Keratinocyte (primary cell): Measurements from ENCODE around the gene SELENBP1. TPM values are rescaled to one million over a fixed set of nuclear protein-coding genes. Genes with fewer than 3 reads are reported as not detected.
"Not testable (repeated sequence)": the region's sequence is repeated elsewhere in the genome, so short reads cannot be mapped to it uniquely, and the experiment has no call there.

Experiments used
- DNase-seq: peaks from one replicate; pipeline ENCODE4 v3.0.0-alpha.2; 2011; ENCODE audit warnings: low read depth, missing footprints, low spot score
- FAIRE-seq: peaks from 2 replicates; lab custom pipeline; 2011; peaks lifted over from hg19 to GRCh38; lab: Jason Lieb, UNC
- H2AFZ ChIP-seq: 2 replicates; pipeline ENCODE4 v1.6.0; 2012; ENCODE audit warnings: low read length, control low read depth, inconsistent platforms; ENCODE audit not compliant: control insufficient read depth
- H3K27ac ChIP-seq: 2 replicates; pipeline ENCODE4 v1.5.1; 2011; ENCODE audit warnings: low read length; ENCODE audit not compliant: control insufficient read depth, insufficient read depth
- H3K27me3 ChIP-seq: 3 replicates; pipeline ENCODE4 v1.6.0; 2011; ENCODE audit warnings: low read length; ENCODE audit not compliant: control insufficient read depth, insufficient read depth; ENCODE audit errors: extremely low read depth
- H3K36me3 ChIP-seq, 2 experiments: 2 replicates in 1 of 2; 3 replicates in 1 of 2; pipeline ENCODE4 v1.5.1; 2011; ENCODE audit warnings: low read length in 2 of 2, mild to moderate bottlenecking in 1 of 2; ENCODE audit not compliant: control insufficient read depth in 2 of 2, insufficient read depth in 2 of 2; ENCODE audit errors: extremely low read depth in 1 of 2
- H3K4me1 ChIP-seq: 3 replicates; pipeline ENCODE4 v1.5.1; 2011; ENCODE audit warnings: low read length; ENCODE audit not compliant: control insufficient read depth, insufficient read depth; ENCODE audit errors: extremely low read depth
- H3K4me2 ChIP-seq: 3 replicates; pipeline ENCODE4 v1.6.0; 2011; ENCODE audit warnings: low read depth, low read length; ENCODE audit not compliant: control insufficient read depth, insufficient read depth; ENCODE audit errors: extremely low read depth
- H3K4me3 ChIP-seq, 3 experiments: fragments of 200-600 bp in 1 of 3; sonication (generic) in 1 of 3; 2 replicates in 2 of 3; 3 replicates in 1 of 3; pipeline ENCODE4 v1.5.1; 2011 to 2016; ENCODE audit warnings: low read length in 3 of 3, mild to moderate bottlenecking in 3 of 3, control low read depth in 2 of 3, inconsistent platforms in 1 of 3, low read depth in 1 of 3, mixed read lengths in 1 of 3, mixed run types in 1 of 3, moderate library complexity in 1 of 3; ENCODE audit not compliant: control insufficient read depth in 2 of 3, insufficient read depth in 2 of 3; ENCODE audit errors: extremely low read depth in 1 of 3
- H3K79me2 ChIP-seq: 2 replicates; pipeline ENCODE4 v1.6.0; 2012; ENCODE audit warnings: low read length; ENCODE audit not compliant: control insufficient read depth, insufficient read depth
- H3K9ac ChIP-seq: 3 replicates; pipeline ENCODE4 v1.6.0; 2011; ENCODE audit warnings: low read length; ENCODE audit not compliant: control insufficient read depth, insufficient read depth; ENCODE audit errors: extremely low read depth
- H3K9me1 ChIP-seq: 3 replicates; pipeline ENCODE4 v1.6.0; 2011; ENCODE audit warnings: low read length; ENCODE audit not compliant: control insufficient read depth, insufficient read depth; ENCODE audit errors: extremely low read depth
- H3K9me3 ChIP-seq: 2 replicates; pipeline ENCODE4 v1.5.1; 2012; ENCODE audit warnings: low read depth, low read length; ENCODE audit not compliant: control insufficient read depth
- H4K20me1 ChIP-seq: 3 replicates; pipeline ENCODE4 v1.6.0; 2011; ENCODE audit warnings: low read length; ENCODE audit not compliant: control insufficient read depth, insufficient read depth; ENCODE audit errors: extremely low read depth
- CTCF ChIP-seq, 3 experiments: IDR thresholded peaks in 1 of 3; conservative IDR thresholded peaks in 1 of 3; optimal IDR thresholded peaks in 1 of 3; 2 replicates in 2 of 3; 3 replicates in 1 of 3; pipeline versions ENCODE3 to v1.5.1; 2011; ENCODE audit warnings: low read length in 3 of 3, mild to moderate bottlenecking in 3 of 3, moderate library complexity in 2 of 3, control low read depth in 1 of 3, inconsistent platforms in 1 of 3; ENCODE audit not compliant: insufficient read depth in 2 of 3; ENCODE audit errors: extremely low read depth in 1 of 3
- EZH2 ChIP-seq: IDR thresholded peaks from one replicate; pipeline ENCODE4 v1.6.1; 2012; ENCODE audit warnings: inconsistent platforms, mild to moderate bottlenecking, low read length, moderate library complexity
- dilution Hi-C: fragments of 300-500 bp; cut with MboI; formaldehyde crosslinking; loops from one replicate; pipeline ENCODE4 v1.7.0; 2020; ENCODE audit warnings: low sequenced_read_pairs; ENCODE audit not compliant: extremely low pct_ligation_motif_present
- polyA plus RNA-seq, 5 experiments: library from polyadenylated mRNA; depleted of rRNA in 3 of 5; stranded (reverse) in 3 of 5; stranded (forward) in 1 of 5; unstranded in 1 of 5; fragments of >200 nt; gene quantifications; 1 replicate in 1 of 5; 2 replicates in 3 of 5; 3 replicates in 1 of 5; pipeline versions ENCODE4 v1.2.1 to v1.2.3, GENCODE V29; 2011 to 2012; ENCODE audit warnings: missing spikeins in 2 of 5, low read depth in 1 of 5, low replicate concordance in 1 of 5

Gene SELENBP1
- polyA plus RNA-seq, 1 donor (not counting 4 experiments of a cell fraction or from before 2014, with no cell fraction given): 3.0 TPM

GRCh38 chr1:151393583-151393982, 21.1 kb upstream of the SELENBP1 start:
- H4K20me1 ChIP-seq: no peaks in the 10 kb centered on the region
- H2AFZ ChIP-seq: no peak overlapping the region
- no peaks in the 10 kb centered on the region for H3K79me2 ChIP-seq
- dilution Hi-C loops: no loop called here
- DNase-seq (no peak), FAIRE-seq (no peak)
- no peaks in the 10 kb centered on the region for H3K9me3 ChIP-seq
- H3K27me3 ChIP-seq: peaks cover 4% of the 10 kb centered on the region
- H3K4me1 ChIP-seq: peaks cover under 1% of the 10 kb centered on the region
- H3K4me3 ChIP-seq: no peak overlapping the region
- H3K4me2 ChIP-seq: no peak overlapping the region
- no peaks in the 10 kb centered on the region for H3K9me1 ChIP-seq
- no peaks in the 10 kb centered on the region for H3K36me3 ChIP-seq
- H3K27ac ChIP-seq: no peak overlapping the region
- TF ChIP-seq EZH2 (no peak), CTCF (optimal IDR thresholded peaks at IDR 0.05 in 1 of 3, IDR thresholded peaks at IDR 0.05 in 1 of 3, conservative IDR thresholded peaks at IDR 0.05 in 1 of 3; ENCODE audit: extremely low read depth in 1 of 3, insufficient read depth in 2 of 3, low read length in 3 of 3) (no peak)
- H3K9ac ChIP-seq: no peak overlapping the region

GRCh38 chr1:151391079-151391563, 18.6 kb upstream of the SELENBP1 start:
- FAIRE-seq: no peak
- peaks cover 4% of the 10 kb centered on the region for H3K27me3 ChIP-seq

GRCh38 chr1:151390221-151391078, 17.9 kb upstream of the SELENBP1 start:
- H3K27ac ChIP-seq, H3K9me1 ChIP-seq, DNase-seq, dilution Hi-C loops, H4K20me1 ChIP-seq, H3K27me3 ChIP-seq, H3K79me2 ChIP-seq, H2AFZ ChIP-seq, H3K4me2 ChIP-seq, H3K4me3 ChIP-seq, H3K9ac ChIP-seq, H3K36me3 ChIP-seq, H3K4me1 ChIP-seq, FAIRE-seq, H3K9me3 ChIP-seq: not testable (repeated sequence)

More at GRCh38 chr1:151391079-151391563, 18.6 kb upstream of the SELENBP1 start:
- Histone ChIP-seq H3K4me2 (no peak overlapping the region), H3K4me1 (no peaks in the 10 kb centered on the region), H2AFZ (no peak overlapping the region), H3K9me1 (no peaks in the 10 kb centered on the region), H3K27ac (no peak overlapping the region), H3K9ac (no peak overlapping the region), H3K4me3 (no peak overlapping the region), H4K20me1 (no peaks in the 10 kb centered on the region), H3K9me3 (no peaks in the 10 kb centered on the region), H3K79me2 (no peaks in the 10 kb centered on the region), H3K36me3 (no peaks in the 10 kb centered on the region)
- TF ChIP-seq CTCF (optimal IDR thresholded peaks at IDR 0.05 in 1 of 3, IDR thresholded peaks at IDR 0.05 in 1 of 3, conservative IDR thresholded peaks at IDR 0.05 in 1 of 3; ENCODE audit: extremely low read depth in 1 of 3, insufficient read depth in 2 of 3, low read length in 3 of 3): no peak
- no peak for TF ChIP-seq EZH2
- dilution Hi-C loops: no loop called here
- DNase-seq: no peak
